Psoas muscle (tissue), 8 donors: ENCODE results near the gene DNAH6. TPM values are rescaled to one million over a fixed set of nuclear protein-coding genes. Genes with fewer than 3 reads are reported as not detected.
A peak's percentile ranks its signal among the peaks of the same experiment; 100 is the strongest.

Experiments
- ATAC-seq, 4 donors: fragments of 200-7000 bp; cut with Tn5 transposase; one replicate each; pipeline ENCODE4 v1.9.1; 2020; ENCODE audit warnings: moderate library complexity in 3 of 4, mild to moderate bottlenecking in 2 of 4
- DNase-seq, 2 donors: peaks; one replicate each; pipeline ENCODE4 v3.0.0-alpha.2; 2020
- H3K27ac ChIP-seq: fragments of 200-600 bp; one replicate; pipeline ENCODE4 v1.8.0; 2022
- H3K27me3 ChIP-seq, 3 donors: fragments of 200-600 bp in 1 of 3; one replicate each; pipeline versions ENCODE4 v1.6.1 to v1.8.0; 2013 to 2022; ENCODE audit warnings: low read length in 2 of 3, mild to moderate bottlenecking in 2 of 3, moderate library complexity in 1 of 3; ENCODE audit not compliant: insufficient read depth in 3 of 3
- H3K36me3 ChIP-seq, 2 donors: fragments of 200-600 bp in 1 of 2; one replicate each; pipeline versions ENCODE4 v1.6.1 to v1.8.0; 2013 to 2022; ENCODE audit warnings: low read depth in 1 of 2, mild to moderate bottlenecking in 1 of 2, moderate library complexity in 1 of 2; ENCODE audit not compliant: insufficient read depth in 1 of 2
- H3K4me1 ChIP-seq: fragments of 200-600 bp; one replicate; pipeline ENCODE4 v1.8.0; 2022
- H3K4me3 ChIP-seq: fragments of 200-600 bp; one replicate; pipeline ENCODE4 v1.8.0; 2022; ENCODE audit warnings: mild to moderate bottlenecking
- H3K9me3 ChIP-seq: fragments of 200-600 bp; one replicate; pipeline ENCODE4 v1.8.0; 2022
- CTCF ChIP-seq: fragments of 200-600 bp; IDR thresholded peaks from one replicate; pipeline ENCODE4 v1.8.0; 2022; ENCODE audit warnings: antibody characterized with exemption
- WGBS, 3 donors: extraction: QIAGEN DNeasy Blood & Tissue Kit; methylation state at CpG; one replicate each; pipeline versions ENCODE4 v1.1.6 to v1.1.7; 2013; 5-methylcytosine and 5-hydroxymethylcytosine counted together
- intact Hi-C, 2 donors: fragments of 100-400 bp; cut with DNase I; formaldehyde crosslinking; loops; one replicate each; pipeline versions ENCODE4 v1.11.0 to v1.14.2; 2022
- polyA plus RNA-seq, 3 donors: library from polyadenylated mRNA; stranded (reverse); fragments of 200-250 nt; gene quantifications; one replicate each; pipeline ENCODE4 v1.2.3, GENCODE V29; 2013
- total RNA-seq, 4 donors: library from RNA; stranded (reverse); fragmentation: NEBNext Ultra II Directional in 2 of 4; extraction: Animal tissue kit (Norgen Biotek cat#: 25700) in 2 of 4; gene quantifications; one replicate each; pipeline versions ENCODE4 v1.2.1 to v1.2.4, GENCODE V29; 2021 to 2023
- donor health status: healthy with polysubstance abuse.
- donor health status: DM: no; HTN: no; CAD: no; lungs with moderate emphysema.
- donor health status: Bipolar disorder and iron deficiency.
- donor health status: healthy.
- donor health status: DM: yes; HTN: yes; CAD: no.
- donor health status: DM: no; HTN: no; CAD: no.
- donor health status: DM: no; HTN: no; CAD: no.
- donor health status: DM: yes; HTN: yes; CAD: no.

Gene DNAH6
- total and polyA plus RNA-seq, 7 donors: 0.01 to 0.09 (median 0.07) TPM; not detected in 3

GRCh38 chr2:84643991-84644390 is 127.7 kb downstream of the DNAH6 start:
- Histone ChIP-seq H3K27me3 (no peaks in the 10 kb centered on the region), H3K36me3 (no peaks in the 10 kb centered on the region), H3K4me3 (no peak overlapping the region), H3K4me1 (no peaks in the 10 kb centered on the region), H3K9me3 (no peaks in the 10 kb centered on the region), H3K27ac (no peak overlapping the region)
- ATAC-seq (no peak), DNase-seq (no peak)
- intact Hi-C loops: no loop called here
- 68 to 83% (median 71%) methylated on average over 3 of the region's 3 CpGs for WGBS, 3 donors
- no peak for TF ChIP-seq CTCF

- ATAC-seq (no peak), DNase-seq (no peak)
- Histone ChIP-seq H3K4me3 (no peak overlapping the region), H3K4me1 (peaks cover 3% of the 10 kb centered on the region), H3K27ac (no peak overlapping the region), H3K36me3 (no peaks in the 10 kb centered on the region), H3K9me3 (no peaks in the 10 kb centered on the region), H3K27me3 (no peaks in the 10 kb centered on the region)
- intact Hi-C loops: no loop called here
- TF ChIP-seq CTCF: no peak
These were observed 130.2 kb downstream of the DNAH6 start for GRCh38 chr2:84646514-84646913.

GRCh38 chr2:84647267-84647666 is 131.0 kb downstream of the DNAH6 start:
- ATAC-seq: no peak
- TF ChIP-seq CTCF: no peak
- intact Hi-C loops: no loop called here
- peaks cover 3% of the 10 kb centered on the region for H3K4me1 ChIP-seq
- no peaks in the 10 kb centered on the region for H3K9me3 ChIP-seq
- H3K4me3 ChIP-seq: no peak overlapping the region
- no peak for DNase-seq
- no peaks in the 10 kb centered on the region for H3K27me3 ChIP-seq
- no peak overlapping the region for H3K27ac ChIP-seq
- no peaks in the 10 kb centered on the region for H3K36me3 ChIP-seq

- H3K4me3 ChIP-seq: no peak overlapping the region
- intact Hi-C loops: no loop called here
- H3K27ac ChIP-seq: no peak overlapping the region
- ATAC-seq (no peak), DNase-seq (no peak)
- no peaks in the 10 kb centered on the region for H3K27me3 ChIP-seq
- no peaks in the 10 kb centered on the region for H3K36me3 ChIP-seq
- no peak for TF ChIP-seq CTCF
- H3K4me1 ChIP-seq: peaks cover 3% of the 10 kb centered on the region
- 84 to 89% (median 87%) methylated on average over 4 of the region's 4 CpGs for WGBS, 3 donors
- no peaks in the 10 kb centered on the region for H3K9me3 ChIP-seq
These were observed 132.8 kb downstream of the DNAH6 start for GRCh38 chr2:84649058-84649457.

- TF ChIP-seq CTCF: no peak
- Histone ChIP-seq H3K4me1 (peaks cover 3% of the 10 kb centered on the region), H3K9me3 (no peaks in the 10 kb centered on the region), H3K36me3 (no peaks in the 10 kb centered on the region), H3K27me3 (no peaks in the 10 kb centered on the region), H3K4me3 (no peak overlapping the region), H3K27ac (no peak overlapping the region)
- intact Hi-C loops: no loop called here
- WGBS, 3 donors: 50 to 53% (median 51%) methylated on average over 2 of the region's 2 CpGs
- ATAC-seq: peak in 3 of 4 donors; percentile 44 to 64 (median 53)
- no peak for DNase-seq
These were observed 133.3 kb downstream of the DNAH6 start for GRCh38 chr2:84649487-84650142.
